HG03571 (cell line): ENCODE data around the gene FAM229A.

Experiments
- ATAC-seq: cut with Tn5 transposase; IDR thresholded peaks from one replicate; pipeline ENCODE4 v1.9.1; 2021; ENCODE audit not compliant: unreplicated experiment

The FAM229A gene

DNA sequence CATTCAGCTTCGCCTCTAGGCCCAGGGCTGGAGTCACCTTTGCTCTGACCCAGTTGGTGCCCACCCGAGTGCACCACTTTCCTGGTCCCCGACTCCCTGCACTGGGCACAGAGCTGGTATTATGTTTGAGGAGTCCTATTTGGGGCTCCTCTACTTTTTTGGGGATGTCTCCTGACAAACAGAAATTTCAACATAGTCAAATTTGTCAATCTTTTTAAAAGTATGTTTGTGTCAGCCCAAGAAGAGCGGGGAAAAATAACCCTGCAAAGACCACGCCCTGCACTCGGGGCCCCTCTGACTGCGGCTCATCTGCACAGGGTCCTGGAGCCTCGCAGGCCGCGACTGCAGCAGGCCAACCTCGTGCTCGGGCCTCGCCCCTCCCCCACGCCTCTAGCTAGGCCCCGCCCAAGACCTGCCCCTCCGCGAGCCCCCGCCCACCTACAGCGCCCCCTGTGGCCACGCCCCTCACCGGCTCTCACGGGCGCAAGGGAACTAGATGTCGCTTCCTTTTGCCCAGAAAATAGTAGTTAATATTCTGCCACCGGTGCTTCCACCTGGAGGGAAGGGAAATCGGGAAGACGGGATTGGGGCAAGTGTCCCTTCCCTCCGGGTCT lies 11.4 kb downstream of the FAM229A start:
- peak; percentile 34 for ATAC-seq

DNA sequence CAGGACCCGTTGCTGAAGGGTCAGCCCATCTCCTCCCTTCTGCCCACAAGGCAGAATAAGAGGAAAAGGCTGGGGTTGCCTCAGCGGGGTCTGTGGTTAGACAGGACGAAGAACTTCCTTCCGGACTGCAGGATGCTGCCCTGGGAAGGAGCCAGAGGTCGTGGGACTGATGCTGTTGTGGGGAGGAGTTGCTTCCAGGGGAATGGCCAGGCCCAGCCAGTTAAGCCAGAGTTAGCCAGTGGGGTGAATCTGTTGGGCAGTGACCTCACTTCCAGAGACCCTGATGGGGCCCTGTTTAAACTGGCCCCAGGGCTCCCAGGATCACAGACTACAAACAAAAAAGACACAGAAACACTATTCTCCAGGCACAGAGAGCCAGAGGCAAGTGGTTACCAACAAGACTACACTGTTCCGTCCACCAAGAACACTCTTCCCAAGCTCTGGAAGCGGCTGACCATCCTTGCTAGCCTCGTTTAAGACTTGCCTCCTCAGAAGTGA lies 13.0 kb downstream of the FAM229A start:
- no peak for ATAC-seq

DNA sequence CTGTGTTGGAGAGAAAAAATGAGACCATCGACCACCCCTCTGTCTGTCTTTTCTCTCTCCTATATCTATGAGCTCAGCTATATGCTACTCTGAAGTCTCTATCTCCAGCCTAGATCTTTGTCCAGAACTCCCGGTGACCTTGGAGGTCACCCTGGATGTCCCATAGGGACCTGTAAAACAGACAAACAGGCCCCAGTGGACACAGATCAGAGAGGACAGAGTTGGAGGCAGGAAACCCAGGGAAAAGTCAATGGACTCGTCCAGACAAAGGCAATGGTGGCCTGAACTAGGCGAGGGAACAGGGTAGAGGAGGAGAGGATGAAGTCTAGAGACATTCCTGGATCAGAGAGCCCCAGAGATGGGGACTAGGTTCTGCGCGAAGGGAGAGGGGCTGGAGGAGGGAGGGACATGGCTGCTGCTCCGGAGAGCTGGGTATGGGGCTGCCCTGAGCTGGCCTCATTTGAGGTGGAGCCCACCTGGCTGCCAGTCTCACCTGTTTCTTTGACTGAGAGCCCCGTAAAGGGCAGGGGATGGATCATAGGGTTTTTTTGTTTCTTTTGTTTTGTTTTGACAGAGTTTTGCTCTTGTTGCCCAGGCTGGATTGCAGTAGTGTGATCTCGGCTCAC lies 15.6 kb downstream of the FAM229A start:
- no peak for ATAC-seq

DNA sequence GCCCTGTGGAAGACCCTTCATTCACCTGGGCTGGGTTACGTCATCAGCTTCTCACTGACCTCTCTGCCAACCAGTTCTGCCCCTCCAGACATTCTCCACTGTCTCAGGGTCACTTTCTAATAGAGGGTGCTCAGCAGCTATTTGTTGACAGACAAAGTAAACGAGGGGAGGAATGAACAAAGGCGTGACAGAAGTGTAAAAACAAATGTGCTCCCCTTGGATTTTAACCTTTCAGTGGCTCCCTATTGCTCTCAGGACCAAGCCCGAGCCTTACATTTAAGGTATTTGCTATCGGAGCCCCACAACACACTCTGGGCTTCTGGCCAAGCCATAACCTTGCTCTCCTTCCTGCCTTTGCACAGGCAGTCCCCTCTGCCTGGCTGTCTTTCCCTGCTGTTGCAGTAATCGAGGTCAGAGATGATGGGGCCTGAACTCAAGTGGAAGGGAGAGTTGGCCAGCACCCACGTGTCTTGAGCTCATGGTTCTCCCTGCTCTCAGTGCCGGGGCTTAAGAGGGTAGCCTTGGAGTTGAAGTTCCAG lies 16.9 kb downstream of the FAM229A start:
- ATAC-seq = no peak

DNA sequence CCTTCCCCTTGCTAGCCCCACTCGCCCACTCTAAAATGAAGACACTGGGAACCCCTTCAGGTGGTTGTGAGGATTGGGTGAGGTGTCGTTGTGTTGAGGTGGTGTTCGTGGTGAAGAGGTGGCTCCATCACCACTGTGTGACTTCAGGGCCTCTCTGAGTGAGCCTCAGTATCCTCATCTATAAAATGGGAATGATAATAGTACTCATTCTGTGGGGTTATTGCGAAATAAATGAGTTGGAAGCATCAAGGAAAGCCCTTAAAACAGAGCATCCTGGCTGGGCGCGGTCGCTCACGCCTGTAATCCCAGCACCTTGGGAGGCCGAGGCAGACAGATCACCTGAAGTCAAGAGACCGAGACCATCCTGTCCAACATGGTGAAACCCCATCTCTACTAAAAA lies 19.6 kb downstream of the FAM229A start:
- ATAC-seq = no peak

DNA sequence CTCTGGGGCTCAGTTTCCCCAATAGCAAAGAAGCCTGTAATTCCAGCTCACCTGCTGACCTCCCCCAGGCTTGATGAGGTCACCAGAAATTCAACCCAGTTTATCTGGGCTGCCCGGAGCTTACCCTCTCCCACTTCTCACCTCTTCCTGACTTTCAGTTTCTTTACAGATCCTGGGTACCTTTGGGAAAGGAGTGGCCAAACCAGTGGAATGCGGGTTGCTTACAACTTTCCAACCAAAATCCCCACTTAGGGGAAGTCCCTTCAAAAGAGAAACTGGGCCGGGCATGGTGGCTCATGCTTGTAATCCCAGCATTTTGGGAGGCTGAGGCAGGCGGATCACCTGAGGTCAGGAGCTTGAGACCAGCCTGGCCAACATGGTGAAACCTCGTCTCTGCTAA lies 20.3 kb downstream of the FAM229A start:
- no peak for ATAC-seq

DNA sequence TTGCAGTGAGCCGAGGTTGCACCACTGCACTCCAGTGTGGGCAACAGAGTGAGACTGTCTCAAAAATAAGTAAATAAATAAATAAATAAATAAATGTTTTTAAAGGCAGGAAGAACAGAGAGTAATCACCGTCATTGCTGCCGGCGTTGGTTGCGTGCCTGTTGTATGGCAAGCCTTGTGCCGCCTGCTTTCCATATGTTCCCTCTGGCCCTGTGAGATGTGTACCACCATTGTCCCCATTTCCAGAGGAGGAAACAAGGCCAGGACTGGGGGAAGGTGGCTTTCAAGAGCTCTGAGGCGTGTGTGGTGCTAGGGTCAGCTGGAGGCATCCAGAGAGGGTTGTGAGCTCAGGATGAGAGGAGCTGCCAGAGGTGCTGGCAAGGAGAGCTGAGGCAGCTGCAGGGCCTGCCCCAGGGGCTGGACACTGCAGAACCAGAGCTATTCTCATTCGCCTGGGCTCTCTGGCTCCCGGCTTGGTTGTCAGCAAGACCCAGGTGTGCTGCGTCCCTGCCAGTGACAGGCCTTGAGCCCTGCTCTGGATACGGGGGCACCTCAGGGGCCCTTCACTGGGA lies 21.0 kb downstream of the FAM229A start:
- ATAC-seq = no peak

DNA sequence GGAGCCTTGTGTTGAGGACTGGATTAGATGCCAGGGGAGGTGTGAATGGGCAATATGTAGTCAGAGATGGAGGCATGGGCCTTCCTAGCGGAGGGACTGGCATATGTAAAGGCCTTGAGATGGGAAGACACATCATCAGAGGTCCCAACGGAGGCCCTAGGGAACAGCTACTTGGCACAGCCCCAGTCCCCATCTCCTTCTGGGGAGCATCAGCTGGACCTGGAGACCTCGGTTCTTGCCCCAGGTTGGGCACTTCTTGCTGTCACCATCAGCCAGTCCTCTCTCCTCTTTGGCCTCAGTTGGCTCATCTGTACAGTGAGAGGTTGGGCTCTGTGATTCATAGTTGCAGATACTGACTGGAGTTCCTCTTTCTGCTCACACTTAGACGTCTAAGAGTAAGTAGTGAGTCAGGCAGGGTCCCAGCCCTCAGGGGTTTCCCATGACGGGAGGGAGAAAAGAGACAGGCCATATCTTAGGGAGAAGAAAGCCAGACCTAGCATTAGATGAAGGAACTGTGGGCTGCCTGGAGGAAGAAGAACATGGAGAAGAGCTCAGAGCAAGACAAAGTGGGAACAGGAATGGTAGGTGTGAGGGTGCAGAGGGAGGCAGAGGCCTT lies 22.8 kb downstream of the FAM229A start:
- peak; percentile 27 for ATAC-seq

DNA sequence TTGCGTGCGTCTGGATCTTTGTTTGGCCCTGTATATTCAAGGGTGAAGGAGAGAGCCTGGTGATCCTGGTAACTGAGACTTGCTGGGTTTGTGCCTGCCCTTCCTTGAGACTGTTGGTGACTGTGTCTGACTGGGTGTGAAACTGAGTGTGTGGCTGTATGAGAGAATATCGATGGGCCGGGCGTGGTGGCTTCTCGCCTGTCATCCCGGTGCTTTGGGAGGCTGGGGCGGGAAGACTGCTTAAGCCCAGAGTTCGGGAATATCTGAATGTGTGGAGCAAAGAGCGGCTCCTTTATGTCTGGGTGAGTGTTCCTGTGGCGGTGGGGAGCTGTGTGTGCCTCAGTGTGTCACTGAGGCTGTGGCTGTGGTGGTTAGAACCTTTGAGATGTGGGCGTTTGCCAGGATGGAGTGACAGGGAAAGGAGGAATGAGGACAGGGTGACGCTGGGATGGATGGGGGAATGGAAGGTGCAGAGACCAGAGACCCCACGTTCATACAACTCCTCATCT lies 23.6 kb downstream of the FAM229A start:
- no peak for ATAC-seq

DNA sequence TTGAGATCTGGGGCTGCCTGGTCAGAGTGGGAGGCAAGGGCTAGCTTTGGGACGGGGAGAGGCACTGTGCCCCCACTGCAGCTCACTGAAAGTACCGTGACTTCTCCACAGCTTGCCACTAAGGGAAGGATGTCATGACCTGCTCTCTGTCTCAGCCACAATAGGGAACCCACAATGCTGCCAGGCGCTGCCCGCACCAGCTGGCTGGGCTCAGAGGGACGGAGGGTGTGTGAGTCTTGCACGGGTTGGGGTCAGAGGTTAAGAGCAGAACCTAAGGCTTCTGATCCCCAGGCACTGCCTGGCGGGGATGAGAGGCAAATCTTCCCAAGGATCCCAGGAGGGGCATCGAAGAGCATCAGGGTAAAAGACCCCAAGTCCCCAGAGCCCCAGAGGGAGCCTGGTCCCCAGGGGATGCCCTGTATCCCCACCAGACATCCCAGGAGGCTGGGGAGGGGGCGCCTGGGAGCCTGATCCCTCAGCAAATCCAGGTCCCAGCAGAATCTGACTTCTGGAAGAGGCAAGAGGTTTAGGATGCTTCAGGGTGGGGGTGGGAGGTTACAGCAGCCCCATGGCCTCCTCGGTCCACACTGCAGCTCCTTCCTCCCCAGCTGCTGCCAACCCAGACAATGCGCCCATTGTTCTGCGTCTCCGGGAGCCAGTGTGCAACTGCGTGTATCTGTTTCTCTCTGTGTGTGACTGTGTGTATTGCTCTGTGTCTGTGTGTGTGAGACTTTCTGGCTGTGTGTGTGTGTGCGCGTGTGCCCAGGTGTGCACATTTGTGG lies 24.2 kb downstream of the FAM229A start:
- ATAC-seq = no peak

DNA sequence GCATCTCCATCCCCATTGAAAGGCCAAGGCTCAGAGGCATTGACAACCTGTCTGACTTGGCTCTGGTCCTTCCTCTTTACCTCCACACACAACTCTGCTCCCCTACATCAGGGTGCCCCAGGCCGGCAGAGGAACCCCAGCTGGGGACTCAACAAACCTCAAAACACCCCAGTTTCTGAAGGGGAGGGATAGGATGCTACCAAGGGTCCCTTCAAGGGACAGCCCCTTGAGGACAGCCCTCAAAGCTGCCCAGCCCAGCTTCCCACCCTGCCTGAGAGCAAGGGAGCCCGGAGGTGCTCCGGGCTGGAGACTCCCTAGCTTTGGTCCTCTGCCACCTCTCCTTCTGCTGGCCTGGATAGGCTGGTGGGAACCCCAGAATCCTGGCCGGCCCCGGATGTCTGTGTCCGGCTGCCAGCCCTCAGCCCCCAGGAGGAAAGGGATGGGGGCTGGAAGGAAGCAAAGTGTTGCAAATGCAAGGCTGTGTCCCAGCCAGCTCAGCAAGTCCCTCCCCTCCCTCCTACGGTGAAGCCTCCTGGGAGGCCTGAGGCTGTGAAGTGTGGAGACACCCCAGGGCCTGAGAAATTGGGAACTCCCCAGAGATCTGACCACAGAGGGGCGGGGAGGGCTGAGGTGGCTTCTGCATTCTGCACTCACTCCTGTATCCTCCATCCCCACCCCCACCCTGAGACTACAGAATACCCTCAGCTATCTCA lies 25.2 kb downstream of the FAM229A start:
- no peak for ATAC-seq

DNA sequence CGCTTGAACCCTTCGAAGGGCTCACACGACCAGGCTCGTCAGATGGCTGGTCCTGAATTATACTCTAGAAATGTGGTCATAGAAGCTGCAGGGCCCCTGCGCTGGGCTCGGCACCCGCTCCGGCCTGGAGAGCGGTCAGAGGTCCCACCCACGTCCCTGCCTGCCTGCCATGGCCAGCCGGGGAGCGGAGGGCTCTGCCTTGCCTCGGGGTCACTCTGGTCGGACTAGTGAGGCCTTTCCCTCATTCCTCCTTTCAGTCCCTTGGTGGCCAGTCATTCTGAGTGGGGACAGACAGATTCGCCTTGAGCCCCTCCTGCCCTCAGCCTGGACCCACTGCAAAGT lies 25.7 kb downstream of the FAM229A start:
- no peak for ATAC-seq

DNA sequence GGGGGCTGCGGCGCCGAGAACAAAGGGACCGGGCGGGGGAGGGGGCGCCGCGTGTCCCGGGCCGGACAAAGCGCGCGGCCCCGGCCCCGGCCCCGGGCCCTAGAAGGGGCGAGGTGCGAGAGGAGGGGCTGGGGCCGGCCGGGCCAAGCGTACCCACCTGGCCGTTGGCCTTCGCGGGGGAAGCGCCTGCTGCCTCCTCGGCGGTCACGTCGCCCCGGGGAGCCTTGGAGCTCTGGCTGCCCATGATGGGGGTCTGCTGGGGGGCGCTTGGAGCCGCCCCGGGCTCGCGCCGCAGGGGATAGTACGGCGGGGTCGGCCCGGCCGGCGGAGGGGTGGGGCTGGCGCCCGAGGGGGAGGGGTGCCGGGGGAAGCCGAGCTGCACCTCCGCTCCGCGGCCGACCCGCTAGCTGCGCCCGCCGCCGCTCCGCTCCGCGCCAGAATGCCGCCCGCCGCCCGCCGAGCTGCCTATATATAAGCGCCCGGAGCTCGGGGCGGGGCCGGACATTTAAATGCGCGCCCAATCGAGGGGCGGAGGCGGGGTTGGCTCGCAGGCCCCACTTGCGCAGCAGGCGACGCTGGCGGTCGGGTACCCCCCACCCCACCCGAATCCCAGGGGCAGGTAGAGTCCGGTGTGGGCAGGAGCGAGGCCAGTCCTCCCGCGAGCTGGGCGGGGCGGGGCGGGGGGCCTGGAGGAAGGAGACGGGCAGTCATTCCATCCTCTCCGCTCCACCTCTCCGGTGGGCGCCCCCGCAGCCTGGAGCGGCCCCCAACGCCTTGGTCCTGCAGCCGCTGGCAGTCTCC lies 26.3 kb downstream of the FAM229A start, which contains the start of gene MARCKSL1:
Gene MARCKSL1, minus strand, starts transcription at position 444 of the 801 bp plus-strand sequence. Its CDS starts 200 bp downstream, at position 244.
- ATAC-seq = no peak

DNA sequence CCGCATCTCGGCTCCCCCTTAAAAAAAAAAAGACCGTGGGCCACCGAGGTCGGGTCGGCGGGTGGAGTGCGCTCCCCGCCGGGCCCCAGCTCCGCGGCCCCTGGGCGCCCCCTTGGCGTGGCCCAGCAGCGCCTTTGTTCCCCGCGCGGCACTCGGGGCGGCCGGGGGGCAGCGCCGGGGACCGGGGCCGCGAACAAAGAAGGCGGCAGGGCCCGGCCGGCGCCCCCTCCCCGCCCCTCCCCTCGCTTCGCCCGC lies 26.8 kb downstream of the FAM229A start:
- ATAC-seq = no peak

DNA sequence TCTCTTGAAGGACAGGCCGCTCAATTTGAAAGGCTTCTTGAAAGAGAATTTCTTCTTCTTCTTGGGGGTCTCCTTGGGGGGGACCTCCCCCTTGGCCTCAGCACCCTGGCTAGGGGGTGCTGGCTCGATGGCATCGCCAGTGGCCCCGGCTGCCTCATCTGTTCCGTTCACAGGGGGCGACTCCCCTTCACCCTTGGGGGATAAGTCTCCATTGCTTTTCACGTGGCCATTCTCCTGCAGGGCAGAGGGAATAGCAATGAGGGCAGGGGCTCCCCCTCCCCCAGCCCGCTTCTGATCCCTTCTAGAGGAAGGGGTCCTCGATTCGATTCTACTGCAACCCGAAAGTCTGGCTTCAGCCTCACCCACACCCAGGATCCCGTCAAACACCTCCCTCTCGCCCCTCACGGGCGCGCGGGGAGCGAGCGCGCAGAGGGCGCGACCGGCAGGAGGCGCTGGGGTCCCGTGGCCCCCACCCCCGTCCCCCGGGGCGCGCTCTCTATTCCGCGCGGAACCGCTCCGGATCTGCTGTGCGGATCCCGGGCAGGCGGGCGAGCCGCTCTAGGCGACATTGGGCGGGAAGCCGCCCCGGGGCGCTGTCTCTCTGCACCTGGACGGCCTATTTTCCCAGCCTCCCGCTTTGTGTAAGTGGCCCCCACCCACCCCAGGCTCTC lies 27.3 kb downstream of the FAM229A start:
- no peak for ATAC-seq

DNA sequence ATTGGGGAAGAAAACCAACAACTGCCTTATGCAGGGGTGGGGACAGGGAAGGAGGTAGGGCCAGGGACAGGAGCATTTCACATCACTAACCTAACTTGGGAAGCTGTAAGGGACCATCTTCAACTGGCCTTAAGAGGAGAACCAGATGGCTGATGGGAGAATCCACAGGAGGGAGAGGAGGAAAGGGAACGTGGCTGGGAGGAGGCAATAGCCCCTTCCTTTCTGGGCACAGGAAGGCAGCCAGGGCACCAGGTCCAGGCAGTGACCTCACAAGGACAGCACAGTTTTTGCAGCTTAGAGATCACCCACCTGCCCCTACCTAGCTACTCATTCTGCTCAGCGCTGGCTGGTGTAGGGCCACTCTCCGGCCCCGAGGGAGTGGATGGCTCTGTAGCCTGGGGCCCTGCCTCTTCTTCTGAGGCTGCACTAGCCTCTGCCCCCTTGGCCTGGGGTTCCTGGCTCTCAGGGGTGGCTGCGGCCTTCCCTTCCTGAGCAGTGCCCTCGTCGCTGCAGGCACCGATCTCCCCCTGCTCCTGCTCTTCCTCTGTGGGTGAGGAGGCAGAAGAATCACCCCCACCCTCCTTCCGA lies 27.9 kb downstream of the FAM229A start:
- ATAC-seq = no peak

DNA sequence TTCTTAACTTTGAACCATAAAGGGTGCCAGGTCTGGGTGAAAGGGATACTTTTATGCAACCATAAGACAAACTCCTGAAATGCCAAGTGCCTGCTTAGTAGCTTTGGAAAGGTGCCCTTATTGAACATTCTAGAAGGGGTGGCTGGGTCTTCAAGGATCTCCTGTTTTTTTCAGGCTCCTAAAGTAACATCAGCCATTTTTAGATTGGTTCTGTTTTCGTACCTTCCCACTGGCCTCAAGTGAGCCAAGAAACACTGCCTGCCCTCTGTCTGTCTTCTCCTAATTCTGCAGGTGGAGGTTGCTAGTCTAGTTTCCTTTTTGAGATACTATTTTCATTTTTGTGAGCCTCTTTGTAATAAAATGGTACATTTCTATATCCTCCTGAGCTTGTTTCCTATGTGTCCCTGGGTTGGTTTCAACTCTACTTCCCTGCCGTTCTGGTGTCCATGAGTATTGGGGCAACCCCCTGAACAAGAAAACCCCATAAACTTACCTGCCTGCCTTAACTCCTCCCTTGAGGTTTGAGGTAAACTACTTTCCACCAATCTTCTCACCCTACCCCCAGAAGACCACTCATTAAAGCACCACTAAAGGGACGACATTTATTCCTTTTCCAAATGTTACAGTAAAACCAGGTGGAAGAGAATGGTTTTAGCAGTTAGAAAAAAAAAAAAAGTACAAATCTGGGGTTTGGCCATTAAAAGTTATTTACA lies 28.9 kb downstream of the FAM229A start:
- no peak for ATAC-seq
